HG03469 (cell line): ENCODE data around the gene ITGB8.

Experiments
- ATAC-seq: cut with Tn5 transposase; IDR thresholded peaks from one replicate; pipeline ENCODE4 v1.9.1; 2021; ENCODE audit warnings: mild to moderate bottlenecking, moderate library complexity, moderate number of reproducible peaks; ENCODE audit not compliant: unreplicated experiment

Gene ITGB8

DNA sequence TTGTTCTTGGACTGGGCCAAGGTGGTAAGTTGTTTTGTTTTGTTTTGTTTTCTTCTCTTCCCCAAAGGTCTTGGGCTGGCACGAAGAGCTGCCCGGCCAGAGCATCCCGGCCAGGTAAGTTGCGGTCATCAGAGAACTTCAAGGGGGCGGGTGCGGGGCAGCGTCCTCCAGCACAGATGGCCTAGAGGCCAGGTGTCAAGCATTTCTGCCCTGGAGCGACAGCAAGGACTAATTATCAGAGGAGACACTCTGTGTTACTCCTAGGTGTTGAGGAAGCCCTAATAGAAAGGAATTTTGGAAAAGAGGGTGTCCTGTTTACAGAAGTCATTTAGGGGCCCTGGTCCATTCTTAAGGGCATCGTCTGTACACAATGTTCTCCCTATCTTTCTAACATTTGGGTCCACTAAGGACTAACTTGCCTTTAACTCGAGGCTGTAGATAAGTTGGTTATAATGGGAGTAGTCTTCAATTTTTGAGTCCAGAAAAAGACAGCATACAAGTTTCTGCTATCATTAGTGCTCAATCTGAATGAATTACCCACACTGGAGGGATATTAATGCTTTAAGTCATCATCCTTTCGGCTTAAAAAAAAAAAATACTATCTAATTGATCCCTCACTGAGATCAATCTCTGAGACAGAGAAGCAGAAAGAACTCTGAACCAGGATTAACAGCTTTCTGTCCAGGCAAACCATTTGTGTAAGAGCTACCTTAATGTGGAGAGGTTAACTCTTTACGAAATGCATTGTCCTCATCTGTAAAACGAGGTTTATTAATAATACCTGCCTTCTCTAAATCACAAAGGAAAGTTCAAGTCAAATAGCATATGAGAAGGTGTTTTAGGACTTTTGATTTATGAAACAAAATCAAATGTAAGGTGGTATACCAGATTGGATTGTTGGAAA, 1.5 kb downstream of the ITGB8 start:
- no peak for ATAC-seq

DNA sequence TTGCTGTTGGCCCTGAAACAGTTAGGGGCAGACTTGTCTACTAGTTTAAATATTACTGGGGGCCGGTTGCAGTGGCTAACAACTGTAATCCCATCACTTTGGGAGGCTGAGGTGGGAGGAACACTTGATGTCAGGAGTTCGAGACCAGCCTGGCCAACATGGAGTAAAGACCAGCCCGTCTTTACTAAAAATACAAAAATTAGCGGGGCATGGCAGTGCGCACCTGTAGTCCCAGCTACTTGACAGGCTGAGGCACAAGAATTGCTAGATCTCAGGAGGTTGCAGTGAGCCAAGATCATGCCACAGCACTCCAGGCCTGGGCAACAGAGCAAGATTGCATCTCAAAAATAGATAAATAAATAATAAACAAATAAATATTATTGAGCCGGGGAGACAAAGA, 7.6 kb downstream of the ITGB8 start:
- no peak for ATAC-seq

- ATAC-seq, result no peak
Observed at GRCh38 chr7:20340839-20341238, 10.1 kb downstream of the ITGB8 start.

DNA sequence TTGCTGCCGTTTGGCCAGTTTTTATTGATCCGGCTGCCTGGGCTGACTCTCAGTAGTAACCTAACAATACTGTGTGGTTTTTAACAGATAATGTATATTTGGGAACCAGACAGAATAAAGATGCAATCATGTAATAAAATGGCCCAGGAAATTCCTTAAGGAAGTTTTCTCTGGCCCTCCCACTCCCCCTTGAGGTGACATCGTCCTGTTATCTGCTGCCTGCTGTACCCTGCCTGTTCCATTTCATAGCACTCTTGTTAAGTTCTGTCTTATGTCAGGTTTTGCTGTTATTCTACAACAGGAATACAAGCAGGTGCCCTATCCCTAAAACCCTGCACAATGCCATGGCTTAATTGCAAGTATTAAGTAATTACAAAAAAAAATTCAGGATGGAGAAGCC, 12.5 kb downstream of the ITGB8 start:
- no peak for ATAC-seq

- ATAC-seq, result no peak
Observed at GRCh38 chr7:20343941-20344340, 13.2 kb downstream of the ITGB8 start.

- no peak for ATAC-seq
Observed at GRCh38 chr7:20344396-20344795, 13.7 kb downstream of the ITGB8 start.

DNA sequence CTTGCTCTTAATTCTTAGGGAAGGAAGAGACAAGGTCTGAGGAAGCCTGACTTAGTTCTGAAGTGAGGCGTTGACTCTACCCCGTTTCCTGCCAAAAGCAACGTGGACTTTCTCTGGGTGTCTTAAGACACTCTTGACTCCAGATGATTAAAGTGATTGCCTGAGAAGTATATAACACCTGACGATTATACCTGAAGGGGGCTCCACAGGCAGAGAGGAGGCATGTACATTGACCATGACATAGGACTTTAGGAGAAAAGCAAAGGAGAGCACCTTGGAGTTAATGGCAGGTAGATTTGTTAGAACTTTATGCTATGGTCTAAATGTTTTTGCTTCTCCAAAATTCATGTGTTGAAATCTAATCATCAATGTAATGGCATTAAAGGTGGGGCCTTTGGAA, 15.9 kb downstream of the ITGB8 start:
- no peak for ATAC-seq

GRCh38 chr7:20347680-20348079, 17.0 kb downstream of the ITGB8 start:
- ATAC-seq, result no peak

GRCh38 chr7:20348125-20348807, 17.6 kb downstream of the ITGB8 start:
- no peak for ATAC-seq

DNA sequence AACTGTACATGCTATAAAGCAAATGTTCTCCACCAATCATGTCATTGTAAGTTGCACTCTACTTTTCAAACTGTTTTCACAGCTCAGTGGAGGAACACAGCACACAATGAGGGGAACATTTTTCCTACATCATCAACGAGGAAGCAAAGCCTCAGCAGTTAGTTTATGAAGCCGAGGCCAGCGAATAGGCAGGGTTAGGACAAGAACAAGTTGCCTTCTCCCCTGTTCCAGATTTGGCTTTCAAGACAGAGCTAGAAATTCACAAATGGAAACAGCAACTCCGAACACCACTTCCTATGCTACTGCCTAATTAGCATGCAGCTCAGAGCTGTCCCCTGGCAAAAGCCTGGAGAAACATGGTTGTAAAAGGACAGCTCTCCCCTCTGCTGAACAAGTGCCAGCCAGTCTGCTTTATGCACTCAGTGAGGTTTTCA, 19.8 kb downstream of the ITGB8 start:
- no peak for ATAC-seq

DNA sequence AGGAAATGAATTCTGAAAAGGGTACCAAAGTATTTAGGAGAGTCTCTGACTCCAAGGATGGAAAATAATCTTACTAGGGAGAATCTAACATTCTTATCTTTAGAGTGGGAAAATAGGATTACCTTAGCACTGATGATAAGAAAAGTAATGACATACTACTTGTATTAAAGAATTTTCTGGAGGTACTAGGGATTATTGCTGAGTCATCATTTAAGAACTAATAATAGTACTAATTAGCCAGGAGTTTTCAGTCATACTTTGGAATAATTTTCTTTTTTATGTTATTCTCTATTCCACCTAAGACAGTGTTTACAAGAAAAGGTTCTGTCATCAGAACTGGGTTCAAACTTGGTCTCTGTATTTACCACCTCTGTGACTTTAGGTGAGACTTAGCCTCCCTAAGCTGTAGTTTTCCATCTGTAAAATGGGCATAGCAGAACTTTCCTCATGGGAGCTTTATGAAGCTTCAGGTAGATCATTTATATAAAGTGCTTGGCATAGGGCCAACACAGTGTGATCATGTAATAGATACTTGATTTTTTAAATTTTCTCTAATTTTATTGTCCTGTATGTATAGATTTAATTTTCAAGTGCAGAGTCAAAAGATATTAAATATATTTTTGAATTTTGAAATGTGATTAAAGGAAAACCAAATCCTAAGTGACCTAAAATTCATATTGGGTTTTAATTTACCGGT, 20.4 kb downstream of the ITGB8 start:
- ATAC-seq, result no peak

GRCh38 chr7:20351901-20352300, 21.2 kb downstream of the ITGB8 start:
- no peak for ATAC-seq

DNA sequence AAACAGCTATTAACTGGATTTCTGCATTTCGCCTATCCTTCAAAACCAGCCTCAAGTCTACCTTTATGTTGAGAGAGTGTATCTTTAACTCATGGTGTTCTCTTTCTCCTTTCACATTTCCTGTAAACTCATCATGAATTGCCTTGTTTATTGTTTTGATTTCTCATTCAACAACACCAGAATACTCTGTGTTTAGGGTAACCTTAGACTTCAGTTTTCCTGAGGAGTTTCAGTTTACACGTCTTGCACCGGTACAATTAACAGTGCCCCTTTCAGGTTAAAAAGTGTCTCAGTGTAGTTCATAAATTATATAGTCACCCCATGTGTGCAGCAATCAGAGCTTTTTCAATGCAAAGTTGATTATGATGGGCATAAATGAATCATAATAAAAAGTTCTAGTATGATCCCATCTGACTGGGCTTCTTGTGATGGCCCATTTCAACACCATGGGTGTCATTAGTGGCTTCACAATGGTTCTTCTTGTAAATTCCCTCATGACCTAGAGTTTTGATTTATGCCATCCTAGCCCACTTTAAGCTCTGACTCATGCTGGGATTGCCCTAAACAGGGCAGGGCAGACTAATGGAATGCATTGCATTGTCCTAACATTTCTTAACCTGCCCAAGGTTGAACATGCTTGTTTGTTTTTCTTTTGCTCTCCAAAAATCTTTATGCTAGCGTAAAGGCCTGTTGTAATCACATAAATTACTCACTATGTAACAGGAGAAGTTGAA, 22.0 kb downstream of the ITGB8 start:
- ATAC-seq, result no peak

GRCh38 chr7:20354610-20355528, 24.2 kb downstream of the ITGB8 start:
- no peak for ATAC-seq

DNA sequence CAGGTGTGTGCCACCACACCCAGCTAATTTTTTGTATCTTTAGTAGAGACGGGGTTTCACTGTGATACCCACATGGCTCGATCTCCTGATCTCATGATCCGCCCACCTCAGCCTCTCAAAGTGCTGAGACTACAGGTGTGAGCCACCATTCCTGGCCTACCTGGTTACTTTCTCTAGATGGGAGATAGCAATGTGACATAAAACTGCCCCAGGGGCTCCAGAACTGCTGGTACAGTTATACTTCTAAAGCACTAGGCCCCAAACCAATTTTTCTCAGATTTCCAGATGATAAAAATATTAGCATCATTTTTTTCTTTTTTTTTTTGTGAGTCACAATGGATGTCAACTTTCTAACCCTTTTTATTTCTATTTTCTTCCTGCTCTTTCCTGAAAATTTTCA, 27.4 kb downstream of the ITGB8 start:
- ATAC-seq, result no peak

- ATAC-seq, result no peak
Observed at GRCh38 chr7:20358762-20359282, 28.1 kb downstream of the ITGB8 start.

DNA sequence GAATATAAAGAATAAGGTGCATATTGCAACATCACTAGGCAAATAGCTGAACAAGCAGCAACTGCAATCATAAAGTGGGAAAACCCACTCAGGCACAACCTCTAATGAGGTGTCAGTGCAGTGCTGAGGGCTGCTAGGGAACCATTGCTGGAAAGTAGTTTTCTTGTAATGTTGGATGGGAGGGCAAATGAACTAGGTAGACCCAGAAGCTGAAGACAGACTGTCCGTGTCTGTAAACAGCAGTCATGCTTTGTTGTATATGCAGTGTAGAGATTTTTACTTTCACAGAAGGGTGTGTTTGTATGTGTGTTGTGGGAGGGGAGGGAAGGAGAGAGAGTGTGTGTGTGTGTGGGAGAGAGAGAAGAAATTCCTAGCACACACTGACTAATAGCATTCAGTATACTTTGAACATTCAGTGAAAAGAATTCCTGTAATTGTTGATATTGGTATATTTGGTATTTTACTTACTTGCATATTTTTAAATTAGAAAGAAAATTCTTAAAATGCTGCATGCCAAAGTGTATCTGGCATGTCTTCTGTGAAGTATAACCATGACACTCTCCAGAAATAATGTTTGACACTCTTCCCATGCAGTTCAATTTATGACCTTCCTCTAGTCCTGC, 28.8 kb downstream of the ITGB8 start:
- ATAC-seq, result no peak

GRCh38 chr7:20362574-20363253, 32.0 kb downstream of the ITGB8 start:
- ATAC-seq, result no peak
